NK-92 (cell line): ENCODE results near the gene CARD14.
"Not testable (repeated sequence)": the region's sequence is repeated elsewhere in the genome, so short reads cannot be mapped to it uniquely, and the experiment has no call there.

ENCODE experiments used
- DNase-seq: peaks from one replicate; lab custom pipeline; 2025; ENCODE audit not compliant: unreplicated experiment; lab: John Stamatoyannopoulos, UW

Gene CARD14

DNA sequence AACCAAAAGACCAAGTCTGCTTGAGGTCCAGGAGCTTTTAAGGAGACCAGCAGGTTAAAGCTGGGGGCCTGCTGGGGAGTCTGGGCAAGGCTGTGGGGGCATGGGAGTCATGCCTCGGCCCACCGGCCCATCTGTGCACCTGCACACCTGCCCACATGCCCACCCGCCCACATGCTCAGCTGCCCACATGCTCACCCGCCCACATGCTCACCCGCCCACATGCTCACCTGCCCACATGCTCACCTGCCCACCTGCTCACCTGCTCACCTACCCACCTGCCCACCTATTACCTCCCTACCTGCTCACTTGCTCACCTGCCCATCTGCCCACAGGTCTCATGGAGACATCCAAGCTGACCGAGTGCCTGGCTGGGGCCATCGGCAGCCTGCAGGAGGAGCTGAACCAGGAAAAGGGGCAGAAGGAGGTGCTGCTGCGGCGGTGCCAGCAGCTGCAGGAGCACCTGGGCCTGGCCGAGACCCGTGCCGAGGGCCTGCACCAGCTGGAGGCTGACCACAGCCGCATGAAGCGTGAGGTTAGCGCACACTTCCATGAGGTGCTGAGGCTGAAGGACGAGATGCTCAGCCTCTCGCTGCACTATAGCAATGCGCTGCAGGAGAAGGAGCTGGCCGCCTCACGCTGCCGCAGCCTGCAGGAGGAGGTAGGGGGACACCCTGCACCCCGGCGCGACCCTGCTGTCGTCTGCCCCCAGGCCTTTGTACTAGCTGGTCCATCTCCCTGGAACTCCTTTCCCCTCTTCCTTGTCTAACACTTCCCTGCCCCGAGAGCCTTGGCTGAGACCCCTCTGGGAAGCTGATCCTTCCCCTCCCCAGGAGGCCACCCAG, 14.0 kb downstream of the CARD14 start:
- DNase-seq: no peak

DNA sequence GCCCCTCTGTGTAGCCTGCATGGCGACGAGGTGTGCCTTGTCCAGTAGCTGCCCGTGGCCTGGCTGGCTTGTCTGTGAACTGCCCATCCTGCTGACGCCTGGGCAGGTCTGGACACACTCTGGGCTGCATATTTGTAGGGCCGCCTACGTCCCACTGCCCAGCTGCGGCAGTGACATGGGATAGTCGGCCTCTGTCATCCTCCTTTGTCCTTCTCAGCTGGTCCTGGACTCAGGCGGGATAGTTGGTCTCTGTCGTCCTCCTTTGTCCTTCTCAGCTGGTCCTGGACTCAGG, 14.5 kb downstream of the CARD14 start:
- no peak for DNase-seq

DNA sequence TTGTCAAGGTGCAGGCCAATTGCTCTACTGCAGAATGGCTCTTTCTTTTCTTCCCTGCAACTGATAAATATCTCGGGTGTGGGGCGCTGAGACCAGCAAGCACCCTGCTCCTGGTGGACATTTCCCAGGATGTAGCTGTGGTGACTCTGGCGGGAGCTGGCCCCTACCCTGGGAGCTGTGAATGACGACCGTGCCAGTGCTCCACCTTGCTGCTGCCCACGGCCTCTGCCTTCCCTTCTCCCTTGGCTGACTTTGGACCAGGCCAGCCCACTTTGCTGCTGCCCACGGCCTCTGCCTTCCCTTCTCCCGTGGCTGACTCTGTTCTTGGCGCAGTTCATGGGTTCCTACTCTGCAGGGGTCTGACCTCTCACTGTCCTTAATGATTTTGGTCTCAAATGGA, 16.1 kb downstream of the CARD14 start:
- no peak for DNase-seq

DNA sequence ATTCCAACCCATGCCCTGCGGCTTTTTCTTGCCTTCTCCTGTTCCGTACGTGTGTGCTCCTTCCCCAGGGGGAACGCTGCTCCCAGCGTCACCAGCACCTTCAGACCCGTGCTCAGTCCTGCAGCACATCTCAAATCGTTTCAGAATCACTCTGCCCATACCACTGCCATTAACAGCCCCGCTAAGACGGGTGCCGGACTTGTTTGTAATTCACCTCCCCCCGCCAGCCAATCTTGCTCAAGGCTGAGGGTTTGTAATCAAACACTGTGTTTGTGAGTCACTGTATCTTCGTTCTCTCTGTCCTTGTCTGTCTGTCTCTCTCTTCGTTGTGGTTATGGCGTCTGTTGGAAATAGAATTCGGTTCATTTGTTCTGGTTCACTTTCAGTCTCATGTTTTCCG, 17.3 kb downstream of the CARD14 start:
- DNase-seq: no peak

DNA sequence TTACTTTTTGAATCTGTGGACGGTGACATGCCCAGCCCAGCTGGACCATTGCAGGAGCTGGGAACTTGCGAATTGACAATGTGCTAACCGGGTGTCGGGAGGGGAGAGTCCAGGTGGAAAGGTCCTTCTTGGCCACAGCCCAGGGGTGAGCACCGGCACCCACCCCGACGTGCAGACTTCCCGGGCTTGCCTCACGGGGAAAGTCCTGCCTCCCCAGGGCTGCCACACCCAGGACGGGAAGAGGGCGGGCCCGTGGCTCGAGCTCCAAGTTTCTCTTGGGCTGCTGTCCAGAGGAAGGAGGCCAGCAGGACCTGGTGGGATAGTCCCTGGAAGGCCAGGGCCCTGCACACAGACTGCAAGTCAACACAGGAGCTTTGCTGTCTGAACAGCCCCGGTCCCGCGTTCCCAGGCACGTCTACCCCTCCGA, 17.7 kb downstream of the CARD14 start:
- no peak for DNase-seq

DNA sequence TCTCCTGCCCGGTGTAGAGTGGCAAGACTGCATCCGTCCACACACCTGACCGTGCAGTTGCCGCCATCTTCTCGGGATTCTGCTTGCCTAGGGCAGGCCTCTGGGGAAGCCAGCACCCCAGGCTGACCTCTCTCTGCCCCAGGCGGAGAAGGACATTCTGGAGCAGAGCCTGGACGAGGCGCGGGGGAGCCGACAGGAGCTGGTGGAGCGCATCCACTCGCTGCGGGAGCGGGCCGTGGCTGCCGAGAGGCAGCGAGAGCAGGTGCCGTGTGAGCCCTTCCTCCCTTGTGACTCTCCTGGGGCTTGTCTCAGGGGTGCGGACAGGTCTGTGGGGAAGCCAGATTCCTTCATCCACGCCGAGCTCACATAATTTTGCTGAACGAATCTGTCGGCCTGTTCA, 19.8 kb downstream of the CARD14 start:
- no peak for DNase-seq

DNA sequence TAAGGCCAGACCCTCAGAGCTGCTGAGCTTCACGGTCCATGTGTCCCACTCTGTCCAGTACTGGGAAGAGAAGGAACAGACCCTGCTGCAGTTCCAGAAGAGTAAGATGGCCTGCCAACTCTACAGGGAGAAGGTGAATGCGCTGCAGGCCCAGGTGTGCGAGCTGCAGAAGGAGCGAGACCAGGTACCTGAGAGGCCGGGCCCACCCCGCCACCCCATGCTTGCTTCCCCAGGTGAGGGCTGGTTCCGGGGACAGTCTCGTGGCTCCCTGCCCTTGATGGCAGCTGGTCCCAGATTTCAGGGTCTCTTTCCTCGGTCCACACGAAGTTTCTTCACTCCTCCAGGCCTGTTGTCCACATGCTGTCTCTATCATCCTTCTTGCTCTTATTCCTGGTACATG, 20.9 kb downstream of the CARD14 start:
- DNase-seq: no peak

DNA sequence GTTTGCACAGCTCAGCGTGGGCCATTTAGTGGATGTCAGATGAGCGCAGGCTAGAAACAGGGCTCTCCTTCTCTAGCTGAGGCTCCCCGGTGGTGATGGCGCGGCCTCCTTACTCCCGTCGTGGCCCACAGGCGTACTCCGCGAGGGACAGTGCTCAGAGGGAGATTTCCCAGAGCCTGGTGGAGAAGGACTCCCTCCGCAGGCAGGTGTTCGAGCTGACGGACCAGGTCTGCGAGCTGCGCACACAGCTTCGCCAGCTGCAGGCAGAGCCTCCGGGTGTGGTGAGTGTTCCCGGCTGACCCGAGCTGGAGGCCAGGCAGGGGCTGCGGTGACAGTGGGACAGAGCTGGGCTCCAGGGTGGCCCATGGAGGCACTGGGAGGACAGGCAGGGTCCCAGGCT, 21.4 kb downstream of the CARD14 start:
- no peak for DNase-seq

DNA sequence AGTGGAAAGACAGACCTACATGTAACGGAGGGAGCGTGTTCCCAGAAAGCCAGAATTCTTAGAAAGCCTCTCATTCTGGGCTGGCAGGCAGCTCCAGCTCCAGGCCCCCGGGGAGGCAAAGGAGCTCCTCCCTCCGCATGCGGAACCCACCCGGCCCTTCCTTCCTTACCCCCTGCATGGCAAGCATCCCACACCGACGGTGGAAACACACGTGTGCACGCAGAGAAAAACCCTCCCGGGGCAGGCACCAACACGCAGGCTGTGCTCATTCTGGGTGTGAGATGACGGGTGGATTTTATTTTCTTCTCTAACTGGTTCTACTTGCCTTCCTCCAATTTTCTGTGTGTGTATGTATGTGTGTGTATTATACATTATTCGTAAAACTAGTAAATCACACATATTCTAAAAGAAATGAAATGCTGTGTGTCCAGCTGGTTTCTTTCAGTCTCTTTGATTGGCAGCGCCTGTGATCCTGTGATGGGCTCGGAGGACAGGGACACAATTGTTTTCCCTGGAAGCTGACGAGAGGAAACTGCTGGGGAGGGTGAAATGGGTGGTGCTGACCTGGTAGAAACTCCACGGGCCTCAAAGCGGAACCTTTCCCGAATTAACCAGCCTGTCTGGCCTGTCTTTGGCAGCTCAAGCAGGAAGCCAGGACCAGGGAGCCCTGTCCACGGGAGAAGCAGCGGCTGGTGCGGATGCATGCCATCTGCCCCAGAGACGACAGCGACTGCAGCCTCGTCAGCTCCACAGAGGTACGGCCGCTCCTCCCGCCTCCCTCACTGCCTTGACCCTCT, 22.2 kb downstream of the CARD14 start:
- DNase-seq: no peak

DNA sequence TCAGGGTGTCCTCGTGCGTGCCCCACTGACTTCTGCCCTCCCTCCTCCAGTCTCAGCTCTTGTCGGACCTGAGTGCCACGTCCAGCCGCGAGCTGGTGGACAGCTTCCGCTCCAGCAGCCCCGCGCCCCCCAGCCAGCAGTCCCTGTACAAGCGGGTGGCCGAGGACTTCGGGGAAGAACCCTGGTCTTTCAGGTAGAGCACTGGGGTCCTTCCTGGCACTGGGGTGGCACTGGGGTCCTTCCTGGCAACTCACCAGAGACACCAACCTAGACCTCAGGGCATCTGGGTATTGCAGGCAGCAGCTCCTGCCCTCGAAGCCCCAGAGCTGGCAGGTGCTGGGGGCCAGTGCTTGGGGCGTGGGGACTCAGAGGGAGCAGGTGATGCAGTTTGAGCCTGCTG, 25.3 kb downstream of the CARD14 start:
- DNase-seq: no peak

DNA sequence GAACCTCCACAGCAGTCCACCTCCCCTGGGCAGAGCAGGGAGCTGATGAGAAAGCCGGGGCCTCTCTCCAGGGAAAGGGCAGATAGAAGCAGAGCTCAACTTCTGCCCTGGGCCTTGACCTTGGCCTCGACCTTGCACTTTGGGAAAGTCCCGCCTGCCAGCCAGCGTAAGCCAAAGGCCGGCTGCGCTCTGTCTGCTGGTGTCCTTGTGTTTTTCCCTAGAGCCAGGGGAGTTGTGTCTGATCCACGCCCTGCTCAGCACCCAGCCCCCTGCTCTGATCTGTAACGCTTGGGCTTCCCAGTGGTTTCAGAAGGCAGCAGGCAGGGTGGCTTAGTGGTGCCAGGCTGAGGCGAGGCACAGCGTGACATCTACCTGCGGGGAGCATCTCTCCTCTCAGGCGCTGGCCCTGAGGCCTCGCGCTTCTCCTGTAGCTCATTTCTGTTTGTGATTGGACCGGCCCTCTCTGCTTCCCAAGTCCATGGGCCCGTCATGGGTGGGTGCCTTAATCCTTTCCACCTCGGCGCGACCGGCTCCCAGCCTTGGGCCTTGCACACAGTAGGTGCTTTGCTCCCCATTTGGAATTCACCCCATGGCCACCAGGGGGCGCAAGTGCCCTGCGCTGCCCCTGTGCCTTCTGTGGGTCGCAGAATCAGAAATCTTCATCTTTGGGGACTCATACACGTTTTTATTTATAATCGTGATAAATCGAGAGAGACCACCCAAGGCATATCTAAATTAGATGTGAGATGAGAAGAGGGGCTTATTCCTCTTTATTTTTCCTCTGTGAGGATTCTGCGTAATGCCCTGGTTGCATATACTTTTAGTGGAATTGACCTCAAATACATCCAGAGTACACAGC, 26.1 kb downstream of the CARD14 start:
- DNase-seq: no peak

DNA sequence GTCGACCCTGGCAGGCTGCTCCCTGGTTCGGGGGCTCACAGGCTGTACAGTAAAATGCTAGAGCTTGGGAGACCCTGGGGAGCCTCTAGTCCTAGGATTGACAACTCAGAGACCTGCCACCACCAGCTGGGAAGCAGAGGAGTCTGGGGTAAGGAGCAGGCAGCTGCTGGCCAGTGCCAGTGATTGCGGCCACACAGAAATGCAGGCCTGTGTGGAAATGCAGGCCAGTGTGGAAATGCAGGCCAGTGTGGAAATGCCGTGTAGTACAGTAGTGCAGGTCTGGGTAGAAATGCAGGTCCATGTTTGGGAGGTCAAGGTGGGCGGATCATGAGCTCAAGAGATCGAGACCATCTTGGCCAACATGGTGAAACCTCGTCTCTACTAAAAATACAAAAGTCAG, 26.8 kb downstream of the CARD14 start:
- DNase-seq: no peak

DNA sequence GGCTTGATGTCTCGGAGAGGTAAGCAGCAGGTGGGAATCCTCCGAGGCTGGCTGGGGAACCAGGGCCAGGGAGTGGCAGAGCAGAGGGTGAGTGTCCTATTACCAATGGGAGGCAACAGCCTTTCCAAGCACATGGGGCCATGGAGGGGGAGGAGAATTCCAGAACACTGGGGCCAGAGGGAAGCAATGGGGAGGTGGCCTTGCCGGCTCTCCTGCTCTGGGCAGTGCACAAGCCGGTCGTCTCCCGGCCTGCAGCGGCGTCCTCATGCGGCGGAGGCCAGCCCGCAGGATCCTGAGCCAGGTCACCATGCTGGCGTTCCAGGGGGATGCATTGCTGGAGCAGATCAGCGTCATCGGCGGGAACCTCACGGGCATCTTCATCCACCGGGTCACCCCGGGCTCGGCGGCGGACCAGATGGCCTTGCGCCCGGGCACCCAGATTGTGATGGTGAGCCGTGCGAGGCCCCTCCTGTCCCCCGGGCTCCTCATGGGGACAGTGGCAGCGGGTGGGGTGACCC, 28.4 kb downstream of the CARD14 start:
- DNase-seq: no peak

DNA sequence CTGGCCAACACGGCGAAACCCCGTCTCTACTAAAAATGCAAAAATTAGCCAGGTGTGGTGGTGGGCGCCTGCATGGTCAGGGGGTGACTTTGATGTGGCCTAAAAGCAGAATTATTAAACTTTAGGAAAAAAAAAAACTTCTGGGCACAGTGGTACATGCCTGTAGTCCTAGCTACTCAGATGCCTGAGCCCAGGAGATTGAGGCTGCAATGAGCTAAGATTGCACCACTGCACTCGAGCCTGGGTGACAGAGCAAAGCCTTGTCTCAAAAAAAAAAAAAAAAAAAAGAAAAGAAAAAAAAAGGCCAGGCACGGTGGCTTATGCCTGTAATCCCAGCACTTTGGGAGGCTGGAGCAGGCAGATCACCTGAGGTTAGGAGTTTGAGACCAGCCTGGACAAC, 29.5 kb downstream of the CARD14 start:
- DNase-seq: not testable (repeated sequence)

DNA sequence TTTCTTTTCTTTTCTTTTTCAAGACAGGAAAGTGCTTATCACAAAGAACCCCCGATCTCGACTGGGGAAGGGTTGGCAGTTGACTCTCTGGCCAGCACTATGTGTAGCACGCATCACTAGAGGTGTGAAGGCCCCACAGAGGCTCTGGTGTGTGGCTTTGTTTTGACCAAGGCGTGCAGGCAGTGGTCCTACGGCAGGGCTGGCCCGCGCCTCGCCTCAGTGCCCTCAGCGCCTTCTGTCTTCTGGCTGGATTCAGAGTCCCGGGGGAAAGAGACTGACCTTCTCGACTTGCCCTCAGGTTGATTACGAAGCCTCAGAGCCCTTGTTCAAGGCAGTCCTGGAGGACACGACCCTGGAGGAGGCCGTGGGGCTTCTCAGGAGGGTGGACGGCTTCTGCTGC, 31.6 kb downstream of the CARD14 start:
- no peak for DNase-seq

DNA sequence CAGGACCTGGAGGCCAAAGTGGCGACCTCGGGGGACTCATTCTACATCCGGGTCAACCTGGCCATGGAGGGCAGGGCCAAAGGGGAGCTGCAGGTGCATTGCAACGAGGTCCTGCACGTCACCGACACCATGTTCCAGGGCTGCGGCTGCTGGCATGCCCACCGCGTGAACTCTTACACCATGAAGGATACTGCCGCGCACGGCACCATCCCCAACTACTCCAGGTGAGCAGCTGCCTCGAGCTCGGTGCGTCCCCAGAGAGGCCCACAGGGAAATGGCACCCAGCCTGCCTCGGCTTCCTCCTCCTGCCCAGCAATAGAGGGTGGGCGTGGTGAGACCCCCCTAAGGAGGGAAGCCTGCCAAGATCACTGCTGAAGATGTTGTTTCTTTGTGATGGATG, 32.4 kb downstream of the CARD14 start:
- DNase-seq: no peak

DNA sequence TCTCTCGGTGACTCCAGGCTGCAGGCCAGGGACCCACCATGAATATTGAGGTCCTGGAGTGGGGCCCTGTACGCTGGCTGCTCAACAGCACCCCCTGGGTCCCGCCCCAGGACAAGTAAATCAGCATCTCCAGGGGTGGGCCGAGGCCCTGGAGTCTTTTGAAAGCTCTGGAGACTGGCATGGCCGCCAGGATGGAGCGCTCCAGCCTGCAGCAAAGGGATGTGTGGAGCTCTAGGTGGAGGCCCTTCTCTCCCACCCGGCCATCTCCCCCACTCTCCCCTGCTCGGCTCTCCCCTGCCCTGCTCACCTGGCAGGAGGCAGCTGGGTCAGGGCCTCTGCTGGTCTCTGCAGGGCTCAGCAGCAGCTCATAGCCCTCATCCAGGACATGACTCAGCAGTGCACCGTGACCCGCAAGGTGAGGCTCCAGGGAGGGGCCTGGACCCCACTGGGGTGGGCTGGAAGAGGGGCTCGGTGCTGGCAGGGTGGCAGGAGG, 33.7 kb downstream of the CARD14 start:
- DNase-seq: no peak

DNA sequence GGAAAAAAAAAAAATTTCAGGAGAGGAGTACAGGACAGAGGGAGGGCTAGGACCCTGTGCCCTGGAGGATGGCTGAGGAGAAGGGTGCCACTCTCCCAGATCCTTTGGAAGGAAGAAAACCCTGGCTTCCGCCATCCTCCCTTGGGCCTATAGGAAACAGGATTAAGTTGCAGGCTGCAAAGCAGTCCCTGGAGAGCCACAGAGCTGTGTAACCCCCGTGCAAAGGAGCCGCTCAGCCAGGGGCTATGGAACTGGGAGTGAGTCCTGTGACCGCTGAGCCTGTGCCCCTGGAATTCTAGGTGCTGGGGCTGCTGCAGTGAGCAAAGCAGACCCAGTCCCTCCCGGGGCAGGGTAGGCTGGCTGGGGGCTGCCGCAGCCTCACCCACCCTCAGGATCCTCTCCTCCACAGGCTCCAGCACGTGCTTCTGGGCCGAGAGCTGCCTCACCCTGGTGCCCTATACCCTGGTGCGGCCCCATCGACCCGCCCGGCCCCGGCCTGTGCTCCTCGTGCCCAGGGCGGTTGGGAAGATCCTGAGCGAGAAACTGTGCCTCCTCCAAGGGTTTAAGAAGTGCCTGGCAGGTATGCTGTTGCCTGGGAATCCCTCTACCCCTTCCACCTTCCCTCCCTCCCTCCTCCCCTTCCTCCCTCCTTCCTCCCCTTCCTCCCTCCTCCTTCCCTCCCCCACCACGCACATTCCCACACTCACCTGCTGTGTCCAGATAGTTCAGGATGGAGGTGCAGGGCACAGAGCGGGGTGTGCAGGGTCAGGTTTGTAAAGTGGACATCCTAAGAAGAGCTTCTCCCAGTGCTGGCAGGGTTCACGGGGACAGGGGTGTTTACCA, 35.0 kb downstream of the CARD14 start:
- DNase-seq: no peak

DNA sequence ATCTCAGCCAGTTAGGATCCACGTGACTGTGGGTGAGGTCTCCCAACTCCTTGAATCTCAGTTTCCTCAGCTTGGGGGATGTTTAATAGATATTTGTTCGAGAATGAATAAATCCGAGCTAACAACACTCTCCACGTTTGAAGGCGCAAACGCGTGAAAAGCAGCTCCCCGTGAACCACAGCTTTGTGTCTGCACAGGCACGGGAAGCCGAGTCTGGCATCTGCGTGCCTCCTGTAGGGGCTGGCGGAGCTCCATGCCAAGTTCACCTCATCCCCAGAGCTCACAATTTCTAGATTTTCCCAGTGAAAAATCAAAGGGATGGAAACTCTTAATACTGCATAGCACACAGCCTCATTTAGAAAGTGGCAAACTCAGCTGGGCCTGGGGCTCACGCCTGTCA, 36.0 kb downstream of the CARD14 start:
- DNase-seq: no peak

DNA sequence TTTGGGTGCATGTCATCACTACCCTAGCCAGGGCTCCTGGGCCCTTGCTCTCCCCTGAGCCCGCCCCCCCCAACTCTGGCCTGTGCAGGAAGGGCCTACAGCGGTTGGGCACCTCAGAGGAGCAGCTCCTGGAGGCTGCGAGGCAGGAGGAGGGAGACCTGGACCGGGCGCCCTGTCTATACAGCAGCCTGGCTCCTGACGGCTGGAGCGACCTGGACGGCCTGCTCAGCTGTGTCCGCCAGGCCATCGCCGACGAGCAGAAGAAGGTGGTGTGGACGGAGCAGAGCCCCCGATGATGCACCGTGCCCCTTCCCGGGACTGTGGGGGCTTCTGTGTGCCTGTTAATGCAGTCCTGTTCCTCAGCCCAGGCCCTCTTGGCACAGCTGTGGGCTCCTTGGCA, 38.2 kb downstream of the CARD14 start:
- DNase-seq: no peak
